HG02588 (cell line): Measurements from ENCODE around the gene PPM1J.
"Not testable (repeated sequence)": the region's sequence is repeated elsewhere in the genome, so short reads cannot be mapped to it uniquely, and the experiment has no call there.

Experiments used
- ATAC-seq: cut with Tn5 transposase; IDR thresholded peaks from one replicate; pipeline ENCODE4 v1.9.1; 2021; ENCODE audit warnings: mild to moderate bottlenecking, moderate library complexity; ENCODE audit not compliant: unreplicated experiment

PPM1J gene

DNA sequence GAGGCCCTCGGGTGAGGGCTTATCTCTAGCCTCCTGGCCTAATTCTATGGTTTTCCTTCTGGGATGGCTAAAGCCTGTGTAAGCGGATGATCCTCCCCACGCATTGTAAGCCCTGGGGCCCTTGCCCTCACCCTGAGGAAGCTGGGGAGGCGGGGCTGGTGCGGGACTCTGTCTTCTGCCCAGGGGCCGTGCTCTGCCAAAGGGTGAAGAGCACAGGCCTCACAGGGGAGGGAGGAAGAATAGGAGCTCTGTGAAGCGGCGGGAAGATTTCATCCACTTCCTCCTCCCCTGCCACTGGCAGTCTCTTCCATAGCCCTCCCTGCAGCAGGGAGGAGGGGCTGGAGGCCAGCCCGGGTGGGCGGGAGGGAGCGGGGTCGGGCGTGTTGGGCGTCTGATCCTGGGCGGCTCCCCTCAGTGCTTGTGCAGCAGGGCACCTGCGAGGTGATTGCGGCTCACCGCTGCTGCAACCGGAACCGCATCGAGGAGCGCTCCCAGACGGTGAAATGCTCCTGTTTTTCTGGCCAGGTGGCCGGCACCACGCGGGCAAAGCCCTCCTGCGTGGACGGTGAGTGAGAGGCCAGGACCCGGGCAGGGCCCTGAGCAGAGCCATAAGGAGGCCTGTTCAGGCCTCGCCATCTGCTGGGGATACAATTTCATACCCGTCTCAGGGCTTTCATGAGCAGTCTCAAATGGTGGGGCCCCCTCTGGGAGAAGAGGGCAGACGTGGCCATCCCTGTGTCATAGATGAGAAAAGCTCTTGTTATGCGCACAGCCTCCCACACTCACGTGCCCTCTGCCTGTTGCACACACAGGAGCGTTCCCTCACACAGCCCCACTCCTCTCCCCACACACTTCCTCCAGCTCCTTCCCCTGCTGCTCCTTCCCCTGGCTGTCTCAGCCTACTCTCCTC lies 7.7 kb upstream of the PPM1J start:
- no peak for ATAC-seq

DNA sequence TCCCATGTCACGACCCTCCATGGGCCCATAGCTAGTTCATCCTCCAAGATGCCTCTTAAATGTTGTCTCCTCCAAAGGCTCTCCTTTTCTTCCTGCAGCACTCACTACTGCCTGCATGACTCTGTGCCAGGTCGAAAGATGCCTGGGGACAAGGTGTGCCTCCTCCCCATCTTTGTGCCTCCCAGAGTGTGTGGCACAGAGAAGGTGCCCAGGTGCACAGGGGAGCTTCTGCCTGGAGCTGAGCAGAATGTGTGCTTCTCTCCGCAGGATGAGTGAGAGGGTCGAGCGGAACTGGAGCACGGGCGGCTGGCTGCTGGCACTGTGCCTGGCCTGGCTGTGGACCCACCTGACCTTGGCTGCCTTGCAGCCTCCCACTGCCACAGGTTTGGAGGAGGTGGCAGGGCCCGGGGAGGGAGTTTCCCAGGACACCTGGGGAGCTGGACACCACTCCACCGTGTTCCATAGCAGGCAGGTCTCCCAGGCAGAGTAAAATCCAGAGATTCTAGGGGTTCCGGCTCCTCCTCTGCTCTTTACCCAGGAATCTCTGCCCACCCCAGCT lies 6.9 kb upstream of the PPM1J start:
- no peak for ATAC-seq

- not testable (repeated sequence) for ATAC-seq
These were observed 6.2 kb upstream of the PPM1J start for GRCh38 chr1:112721294-112721693.

DNA sequence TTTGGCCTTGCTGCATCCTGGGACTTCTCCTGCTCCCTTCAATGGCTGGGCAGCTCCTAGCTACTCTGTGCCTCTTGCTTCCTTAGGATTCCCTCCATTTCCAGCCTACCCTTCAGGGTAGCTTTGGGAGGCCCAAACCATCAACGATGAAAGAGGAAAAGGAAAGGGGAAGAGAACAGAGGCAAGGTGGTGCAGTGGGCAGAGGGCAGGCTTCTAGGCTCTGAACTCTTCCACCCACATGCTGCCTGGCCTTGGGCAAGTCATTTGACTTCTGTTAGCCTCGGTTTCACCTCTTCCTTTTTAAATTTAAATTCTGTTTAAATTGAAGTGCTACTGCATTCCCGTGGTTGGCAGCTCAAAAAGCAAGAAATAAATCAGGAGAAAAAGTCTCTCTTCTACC lies 5.7 kb upstream of the PPM1J start:
- ATAC-seq, result no peak

DNA sequence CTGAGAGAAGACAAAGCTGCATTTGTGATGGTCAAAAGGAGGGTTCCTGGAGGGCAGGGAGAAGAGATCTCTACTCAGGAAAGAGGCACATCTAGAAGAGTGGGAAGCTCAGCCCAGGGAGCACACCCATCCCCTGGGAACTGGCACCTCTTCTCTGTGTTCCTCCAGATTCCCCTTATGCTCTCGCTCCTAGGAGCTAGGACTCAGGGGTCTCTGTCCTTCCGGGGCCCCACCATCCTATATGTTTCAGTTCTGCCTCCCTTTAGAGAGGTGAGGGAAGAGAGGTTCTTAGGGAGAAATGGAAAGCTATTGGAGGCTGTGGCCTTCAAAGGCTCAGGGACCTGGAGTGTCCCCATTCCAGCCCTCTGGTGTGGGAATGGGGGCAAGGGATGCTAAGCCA lies 4.6 kb upstream of the PPM1J start:
- ATAC-seq, result no peak

DNA sequence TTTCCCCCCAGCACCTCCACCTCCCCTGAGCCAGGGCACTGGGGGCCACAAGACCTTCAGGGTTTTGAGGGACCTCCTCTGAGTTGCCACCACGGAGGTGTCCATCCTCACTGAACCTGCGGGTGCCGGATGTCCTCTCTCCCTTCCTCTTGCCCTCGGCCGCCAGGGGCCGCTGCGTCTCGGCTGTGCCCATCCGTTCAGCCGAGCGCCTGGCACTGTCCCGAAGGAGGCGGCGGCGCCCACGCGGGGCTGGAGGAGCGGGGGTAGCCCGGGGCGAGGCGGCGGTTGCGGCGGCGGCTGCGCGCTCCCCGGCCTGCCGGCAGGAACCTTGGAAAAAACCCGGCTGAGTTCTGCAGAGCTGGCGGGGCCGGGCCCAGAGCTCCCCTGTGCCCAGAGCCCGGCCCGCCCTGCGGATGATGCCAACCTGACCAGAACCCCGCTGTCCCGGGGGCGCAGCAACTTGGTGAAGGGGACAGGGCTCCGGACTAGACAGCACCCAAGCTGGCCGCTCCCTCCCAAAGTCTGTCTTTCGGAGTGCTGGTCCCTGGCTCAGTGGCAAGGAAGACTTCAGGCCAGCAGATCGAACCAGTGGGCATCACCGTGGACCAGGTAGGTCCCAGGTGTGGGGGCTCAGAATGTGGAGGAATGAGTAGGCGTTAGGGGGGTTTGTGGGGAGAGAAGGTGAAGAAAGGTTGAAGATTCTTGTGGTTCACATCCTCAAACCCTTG lies 3.7 kb upstream of the PPM1J start:
- no peak for ATAC-seq

DNA sequence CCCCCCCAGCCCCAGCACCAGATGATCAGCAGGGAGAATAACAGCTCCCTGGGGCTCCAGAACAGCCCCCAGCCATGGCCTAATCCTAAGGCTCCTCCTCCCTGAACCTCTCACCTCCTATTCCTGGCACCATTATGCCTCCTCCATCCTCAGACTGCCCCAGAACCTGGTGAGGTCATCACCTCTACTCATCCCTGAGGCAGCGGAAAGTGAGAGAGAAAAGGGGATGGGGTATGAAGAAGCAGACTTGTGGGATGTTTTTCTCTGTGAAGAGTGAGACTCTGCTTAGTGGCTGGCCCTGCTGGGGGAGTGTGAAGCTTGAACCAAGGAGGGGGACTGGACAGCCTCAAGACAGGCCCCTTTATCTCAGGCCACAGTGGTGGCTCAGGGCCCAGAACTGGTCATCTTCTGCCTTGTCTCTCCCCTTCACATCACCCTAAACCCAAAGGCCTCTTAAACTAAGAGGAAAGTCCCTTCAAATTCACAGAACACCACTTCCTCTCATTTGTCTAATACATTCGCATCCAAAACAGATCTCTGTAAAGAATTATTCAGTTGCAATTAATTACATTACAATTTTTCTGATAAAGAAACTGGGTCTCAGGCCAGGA lies 2.2 kb upstream of the PPM1J start:
- ATAC-seq, result no peak

- peak; percentile 29 for ATAC-seq
These were observed 1.1 kb upstream of the PPM1J start for GRCh38 chr1:112716133-112716720.

DNA sequence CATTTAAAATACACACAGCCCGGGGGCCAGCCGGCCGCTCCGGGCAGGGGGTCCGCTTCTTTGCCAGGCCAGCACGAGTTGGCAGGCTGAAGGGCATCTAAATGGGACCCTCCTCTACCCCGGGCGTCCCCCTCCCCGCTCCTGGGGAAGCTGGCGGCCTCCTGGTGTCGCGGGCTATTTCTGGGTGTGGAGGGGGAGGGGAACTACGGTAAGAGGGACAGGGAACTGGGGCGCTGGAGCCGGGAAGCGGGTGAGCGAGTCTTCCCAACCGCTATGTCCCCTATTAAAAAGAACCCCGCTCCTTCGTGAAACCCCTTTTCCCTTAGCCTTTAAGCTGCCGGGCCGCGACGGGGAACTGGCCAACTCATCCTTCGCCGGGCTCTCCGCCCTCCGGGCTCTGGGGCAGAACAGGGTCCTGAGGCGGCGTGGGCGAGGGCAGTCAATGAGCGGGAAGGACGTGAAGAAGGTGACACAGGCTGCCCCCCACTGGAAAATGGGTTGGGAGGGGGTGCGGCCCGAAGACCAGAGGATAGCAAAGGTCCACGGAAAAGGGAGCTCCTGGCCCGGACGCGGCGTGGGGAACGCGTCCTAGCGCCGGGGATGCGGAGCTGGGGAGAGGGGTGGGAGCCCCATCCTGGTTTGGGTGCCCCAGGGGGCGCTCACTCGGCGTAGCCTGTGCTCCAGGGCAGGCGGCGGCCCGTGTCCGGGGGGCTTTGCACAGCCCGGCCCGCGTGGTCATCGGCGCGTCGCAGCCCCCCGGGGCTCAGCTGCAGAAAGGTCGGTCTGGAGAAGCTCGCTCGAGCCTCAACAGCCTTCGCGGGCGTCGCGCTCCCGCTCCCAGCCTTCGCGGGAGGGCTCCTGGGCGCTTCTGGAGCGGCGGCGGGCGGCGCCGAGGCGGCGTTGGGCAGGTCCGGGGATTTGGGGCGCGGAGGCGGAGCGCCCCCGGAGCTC lies 544 bp downstream of the PPM1J start:
- no peak for ATAC-seq

DNA sequence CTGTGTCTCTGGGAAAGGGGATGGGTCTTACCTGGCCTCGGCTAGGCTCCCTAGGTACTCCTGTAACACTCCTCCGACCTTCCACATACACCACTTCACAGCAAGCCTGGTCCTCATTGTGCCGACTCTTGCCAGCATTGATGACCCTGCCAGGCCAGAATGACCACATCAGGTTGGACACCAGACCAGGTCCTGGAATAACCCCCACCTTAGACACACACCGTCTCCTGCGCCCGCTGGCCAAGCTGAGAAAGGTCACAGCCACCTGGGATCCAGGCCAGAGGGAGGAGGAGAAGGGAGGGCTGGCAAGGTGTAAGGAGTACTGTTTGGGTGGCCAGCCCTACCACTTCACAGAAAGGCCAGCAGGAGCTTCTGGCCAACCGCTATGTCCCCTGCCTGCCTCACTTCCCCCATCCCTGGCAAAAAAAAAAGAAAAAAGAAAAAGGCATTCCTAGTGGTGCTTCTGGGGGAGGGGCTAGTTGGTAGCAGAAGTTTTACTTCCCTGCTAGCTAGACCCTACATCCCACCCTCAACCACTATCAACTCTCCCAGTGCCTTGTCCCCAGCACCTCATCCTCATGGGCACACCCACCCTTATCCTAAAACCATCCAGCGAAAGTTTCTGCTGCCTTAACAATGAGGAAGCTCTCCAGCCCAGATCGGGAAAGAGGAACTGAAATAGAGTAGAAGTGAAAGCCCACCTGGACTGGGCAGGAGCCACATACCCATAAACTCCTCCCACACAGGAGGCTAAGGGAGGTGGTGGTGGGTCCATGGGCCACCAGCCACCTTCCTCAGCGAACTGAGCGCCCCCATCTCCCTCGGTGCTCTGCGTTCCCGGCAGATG lies 1.4 kb downstream of the PPM1J start:
- ATAC-seq, result peak; percentile 25

DNA sequence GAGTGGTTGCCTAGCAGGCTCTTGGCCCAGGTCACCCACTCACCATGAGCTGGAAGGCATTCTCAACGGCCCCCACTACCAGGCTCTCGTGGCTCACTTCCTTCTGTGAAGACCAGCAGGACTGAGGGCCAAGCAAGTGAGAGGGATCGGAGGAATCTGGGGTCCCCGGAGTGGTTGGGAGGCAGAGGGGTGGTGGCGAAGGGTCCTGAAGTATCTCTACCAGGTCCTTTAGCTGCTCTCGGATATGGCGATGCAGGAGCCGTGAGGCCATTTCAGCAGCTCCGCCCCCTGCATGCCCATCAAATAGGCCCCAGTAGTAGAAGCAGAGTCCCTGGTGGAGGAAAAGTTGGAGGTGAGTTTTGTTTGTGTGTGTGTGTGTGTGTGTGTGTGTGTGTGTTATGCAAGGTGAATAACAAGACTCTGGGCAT lies 2.4 kb downstream of the PPM1J start:
- ATAC-seq, result no peak

- no peak for ATAC-seq
These were observed 2.9 kb downstream of the PPM1J start for GRCh38 chr1:112712191-112712590.

DNA sequence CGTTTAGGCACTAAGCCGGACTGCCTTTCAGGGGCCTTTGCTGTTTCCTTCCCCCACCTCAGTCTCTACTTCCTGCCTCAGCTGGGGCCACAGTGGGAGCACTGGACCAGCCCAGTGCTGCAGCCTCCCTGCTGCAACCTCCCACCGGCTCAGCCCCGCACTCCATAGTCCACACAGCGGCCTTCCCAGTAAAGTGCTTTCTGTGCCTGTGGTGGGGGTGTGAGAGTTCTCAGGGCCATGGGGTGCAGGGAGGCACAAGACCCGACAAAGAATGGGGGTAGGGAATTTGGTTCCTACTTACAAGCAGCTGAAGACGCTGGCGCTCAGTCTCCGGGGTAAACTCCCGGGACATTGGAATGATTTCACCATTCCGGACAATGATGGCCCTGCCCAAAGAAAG lies 3.5 kb downstream of the PPM1J start:
- ATAC-seq, result no peak

DNA sequence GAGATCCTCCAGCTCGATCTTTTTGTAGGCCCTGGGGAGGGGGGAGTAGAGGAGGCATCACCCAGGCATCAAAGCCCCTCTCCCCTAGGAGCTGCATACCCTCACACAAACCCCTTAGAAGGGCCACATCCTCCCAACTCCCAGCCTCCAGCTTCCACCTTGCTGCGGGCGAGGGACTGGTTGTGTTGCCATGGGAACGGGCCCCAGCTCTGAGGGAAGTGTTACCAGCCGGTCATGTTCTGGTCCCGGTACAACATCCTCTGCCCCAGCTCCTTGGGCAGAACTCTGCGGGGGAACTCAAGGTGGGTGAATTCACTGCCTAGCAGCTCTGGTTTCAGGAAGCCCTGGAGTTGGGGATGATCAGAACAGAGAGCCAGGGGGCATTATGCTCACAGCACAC lies 4.1 kb downstream of the PPM1J start:
- ATAC-seq, result no peak

GRCh38 chr1:112710586-112710985 lies 4.5 kb downstream of the PPM1J start:
- ATAC-seq, result no peak

- no peak for ATAC-seq
These were observed 5.0 kb downstream of the PPM1J start for GRCh38 chr1:112710159-112710558.

GRCh38 chr1:112708489-112708888 lies 6.6 kb downstream of the PPM1J start:
- no peak for ATAC-seq

- no peak for ATAC-seq
These were observed 7.1 kb downstream of the PPM1J start for GRCh38 chr1:112708002-112708448.
